Activated CD8-positive, alpha-beta memory T cell treated with anti-CD3 and anti-CD28 coated beads, Interleukin-2, amount 50 U/mL, for 48 hours (primary cell): Measurements from ENCODE around the gene KLHDC9.

ENCODE experiments used
- DNase-seq: peaks from one replicate; pipeline ENCODE4 v3.0.0-alpha.2; 2020

KLHDC9 gene

GRCh38 chr1:161077426-161077825 lies 20.7 kb upstream of the KLHDC9 start:
- no peak for DNase-seq

GRCh38 chr1:161079436-161080110 lies 18.6 kb upstream of the KLHDC9 start:
- no peak for DNase-seq

- no peak for DNase-seq
Measured at GRCh38 chr1:161080441-161081405, 17.4 kb upstream of the KLHDC9 start.

- no peak for DNase-seq
Measured at GRCh38 chr1:161081519-161081918, 16.6 kb upstream of the KLHDC9 start.

- DNase-seq = no peak
Measured at GRCh38 chr1:161082483-161082882, 15.7 kb upstream of the KLHDC9 start.

GRCh38 chr1:161082996-161083747 lies 15.0 kb upstream of the KLHDC9 start:
- DNase-seq = no peak

- no peak for DNase-seq
Measured at GRCh38 chr1:161083748-161084596, 14.2 kb upstream of the KLHDC9 start.

GRCh38 chr1:161084597-161084988 lies 13.6 kb upstream of the KLHDC9 start:
- no peak for DNase-seq

GRCh38 chr1:161085165-161085564 lies 13.0 kb upstream of the KLHDC9 start:
- DNase-seq = no peak

- no peak for DNase-seq
Measured at GRCh38 chr1:161086457-161086856, 11.7 kb upstream of the KLHDC9 start.

GRCh38 chr1:161088587-161089110 lies 9.5 kb upstream of the KLHDC9 start:
- DNase-seq = no peak

- DNase-seq = no peak
Measured at GRCh38 chr1:161089251-161089924, 8.8 kb upstream of the KLHDC9 start, which contains the start of gene NECTIN4. Gene NECTIN4 (minus strand): TSS chr1:161089558. CDS start chr1:161089296, 262 bp downstream.

GRCh38 chr1:161089938-161090337 lies 8.2 kb upstream of the KLHDC9 start:
- no peak for DNase-seq

- no peak for DNase-seq
Measured at GRCh38 chr1:161090617-161091016, 7.5 kb upstream of the KLHDC9 start.

GRCh38 chr1:161091093-161091492 lies 7.1 kb upstream of the KLHDC9 start:
- no peak for DNase-seq

GRCh38 chr1:161091796-161092507 lies 6.2 kb upstream of the KLHDC9 start:
- no peak for DNase-seq

GRCh38 chr1:161092621-161093028 lies 5.5 kb upstream of the KLHDC9 start:
- DNase-seq = no peak

- no peak for DNase-seq
Measured at GRCh38 chr1:161094481-161094880, 3.7 kb upstream of the KLHDC9 start.

- DNase-seq = no peak
Measured at GRCh38 chr1:161095230-161095629, 2.9 kb upstream of the KLHDC9 start.

- no peak for DNase-seq
Measured at GRCh38 chr1:161096015-161096414, 2.1 kb upstream of the KLHDC9 start.

GRCh38 chr1:161096530-161096929 lies 1.6 kb upstream of the KLHDC9 start:
- DNase-seq = no peak
